Astrocyte of the spinal cord (primary cell): ENCODE data around the gene NRF1.
A peak's percentile ranks its signal among the peaks of the same experiment; 100 is the strongest.
"Not testable (repeated sequence)": the region's sequence is repeated elsewhere in the genome, so short reads cannot be mapped to it uniquely, and the experiment has no call there.

Source experiments
- DNase-seq: peaks from one replicate; pipeline ENCODE4 v3.0.0; 2011; ENCODE audit warnings: low read depth, low spot score
- H3K4me3 ChIP-seq: 2 replicates; pipeline ENCODE4 v1.5.1; 2011; ENCODE audit warnings: low read depth, mild to moderate bottlenecking, low read length, moderate library complexity
- CTCF ChIP-seq: IDR thresholded peaks from 2 replicates; pipeline ENCODE4 v1.5.1; 2012; ENCODE audit warnings: low read depth, mild to moderate bottlenecking, low read length, inconsistent platforms
- in situ Hi-C: cut with HindIII; loops from 2 replicates; pipeline ENCODE4 v1.10.0; 2017; ENCODE audit warnings: low sequenced_read_pairs

NRF1 gene

GRCh38 chr7:129657363-129657762 lies 45.8 kb downstream of the NRF1 start:
- H3K4me3 ChIP-seq = no peak overlapping the region
- no peak for TF ChIP-seq CTCF
- no peak for DNase-seq
- in situ Hi-C loops = no loop called here

- DNase-seq, in situ Hi-C loops, H3K4me3 ChIP-seq: not testable (repeated sequence)
Observed at GRCh38 chr7:129659907-129660306, 48.4 kb downstream of the NRF1 start.

GRCh38 chr7:129661645-129662182 lies 50.2 kb downstream of the NRF1 start:
- DNase-seq = no peak

GRCh38 chr7:129663240-129663639 lies 51.7 kb downstream of the NRF1 start:
- in situ Hi-C loops, DNase-seq, H3K4me3 ChIP-seq: not testable (repeated sequence)

More at GRCh38 chr7:129661645-129662182, 50.2 kb downstream of the NRF1 start:
- no peak for TF ChIP-seq CTCF
- H3K4me3 ChIP-seq = no peak overlapping the region
- in situ Hi-C loops = no loop called here

- peak; percentile 84 for DNase-seq
- peak; percentile 50 for TF ChIP-seq CTCF
Observed at GRCh38 chr7:129664029-129665012, 52.8 kb downstream of the NRF1 start.

GRCh38 chr7:129665013-129665401 lies 53.5 kb downstream of the NRF1 start:
- in situ Hi-C loops = no loop called here
- TF ChIP-seq CTCF = no peak
- DNase-seq = peak; percentile 97
- no peak overlapping the region for H3K4me3 ChIP-seq

More at GRCh38 chr7:129664029-129665012, 52.8 kb downstream of the NRF1 start:
- in situ Hi-C loops = no loop called here
- no peak overlapping the region for H3K4me3 ChIP-seq

- TF ChIP-seq CTCF = no peak
Observed at GRCh38 chr7:129667116-129667515, 55.6 kb downstream of the NRF1 start.

More at GRCh38 chr7:129667116-129667515, 55.6 kb downstream of the NRF1 start:
- in situ Hi-C loops = no loop called here
- DNase-seq = no peak
- H3K4me3 ChIP-seq = no peak overlapping the region
